ENCODE data around the gene TREML4. TPM values are rescaled to one million over a fixed set of nuclear protein-coding genes. Genes with fewer than 3 reads are reported as not detected.

The TREML4 gene
- total RNA-seq, result not detected

GRCh38 chr6:41228096-41228495, at the start of gene TREML4:
Gene TREML4 (plus strand): TSS chr6:41228349. CDS start chr6:41228428, 79 bp downstream.
- ATAC-seq (ENCODE audit: low FRiP score) (no peak), DNase-seq (ENCODE audit: low spot score) (no peak)
- no peak for TF ChIP-seq CTCF (IDR thresholded peaks at IDR 0.05)

GRCh38 chr6:41179163-41179562, 49.0 kb upstream of the TREML4 start:
- DNase-seq (ENCODE audit: low spot score) (no peak), ATAC-seq (ENCODE audit: low FRiP score) (no peak)
- TF ChIP-seq CTCF (IDR thresholded peaks at IDR 0.05), result no peak

- DNase-seq (ENCODE audit: low spot score) (no peak), ATAC-seq (ENCODE audit: low FRiP score) (no peak)
- TF ChIP-seq CTCF (IDR thresholded peaks at IDR 0.05), result no peak
These were observed 46.6 kb upstream of the TREML4 start for GRCh38 chr6:41181566-41181965.

GRCh38 chr6:41182069-41183034, 45.8 kb upstream of the TREML4 start:
- no peak for TF ChIP-seq CTCF (IDR thresholded peaks at IDR 0.05)
- ATAC-seq (ENCODE audit: low FRiP score) (no peak), DNase-seq (ENCODE audit: low spot score) (no peak)

- DNase-seq (ENCODE audit: low spot score), result no peak
- TF ChIP-seq CTCF (IDR thresholded peaks at IDR 0.05), result no peak
- no peak for ATAC-seq (ENCODE audit: low FRiP score)
These were observed 43.4 kb upstream of the TREML4 start for GRCh38 chr6:41184761-41185160.

- no peak for TF ChIP-seq CTCF (IDR thresholded peaks at IDR 0.05)
- DNase-seq (ENCODE audit: low spot score) (no peak), ATAC-seq (ENCODE audit: low FRiP score) (no peak)
These were observed 42.1 kb upstream of the TREML4 start for GRCh38 chr6:41186031-41186562.
